A549 (cell line): ENCODE results near the gene GHDC. TPM values are rescaled to one million over a fixed set of nuclear protein-coding genes. Genes with fewer than 3 reads are reported as not detected.

ENCODE experiments used
- ATAC-seq, 2 experiments: fragments of 200-7000 bp in 1 of 2; fragments of >200 bp in 1 of 2; cut with Nextera tagmentation in 1 of 2; cut with Tn5 transposase in 1 of 2; 3 replicates each; pipeline versions ENCODE4 v1.8.0 to v1.9.1; 2018 to 2020; ENCODE audit warnings: mild to moderate bottlenecking in 1 of 2, moderate library complexity in 1 of 2
- CTCF ChIA-PET: fragments of 300-600 bp; sonication (Branson Sonifier 250); formaldehyde crosslinking; extraction: SDS; loops from one replicate; lab custom pipeline; 2021; ENCODE audit warnings: antibody characterized with exemption, inconsistent platforms; lab: Yijun Ruan, JAX
- POLR2A ChIA-PET: fragments of 350-600 bp; formaldehyde crosslinking; extraction: SDS; loops from one replicate; lab custom pipeline; 2021; ENCODE audit warnings: antibody characterized with exemption, inconsistent platforms; lab: Yijun Ruan, JAX
- DNase-seq, 2 experiments: peaks; one replicate each; pipeline versions ENCODE4 v3.0.0 to v3.0.0-alpha.2; 2011 to 2016; ENCODE audit warnings: low read depth in 1 of 2, low spot score in 1 of 2
- FAIRE-seq: peaks from 2 replicates; lab custom pipeline; 2011; peaks lifted over from hg19 to GRCh38; lab: Jason Lieb, UNC
- H3K27ac ChIP-seq, 2 experiments: fragments of >200 bp; sonication (Bioruptor Twin); formaldehyde crosslinking; 3 replicates each; pipeline ENCODE4 v1.5.1; 2016 to 2017
- H3K4me1 ChIP-seq: fragments of >200 bp; sonication (Bioruptor Twin); formaldehyde crosslinking; 3 replicates; pipeline ENCODE4 v1.6.1; 2016
- H3K4me2 ChIP-seq: fragments of >200 bp; sonication (Bioruptor Twin); formaldehyde crosslinking; 3 replicates; pipeline ENCODE4 v1.6.1; 2016
- H3K4me3 ChIP-seq: fragments of >200 bp; sonication (Bioruptor Twin); formaldehyde crosslinking; 3 replicates; pipeline ENCODE4 v1.5.1; 2016
- H3K9me3 ChIP-seq: fragments of >200 bp; sonication (Bioruptor Twin); formaldehyde crosslinking; 3 replicates; pipeline ENCODE4 v1.6.1; 2016
- ATOH8 ChIP-seq: fragments of 250-450 bp; sonication (Bioruptor Pico); IDR thresholded peaks from 2 replicates; pipeline ENCODE4 v1.5.0; 2020; ENCODE audit warnings: low read depth, mild to moderate bottlenecking, moderate library complexity
- CHD2 ChIP-seq: fragments of 150-350 bp; IDR thresholded peaks from 2 replicates; pipeline ENCODE4 v1.6.1; 2014; ENCODE audit warnings: low read length; ENCODE audit not compliant: partially characterized antibody
- E2F6 ChIP-seq: IDR thresholded peaks from 2 replicates; pipeline ENCODE4 v1.6.1; 2012; ENCODE audit warnings: low read depth, borderline replicate concordance
- EHF ChIP-seq: fragments of 250-450 bp; sonication (Bioruptor Pico); IDR thresholded peaks from 2 replicates; pipeline ENCODE4 v1.5.0; 2020; ENCODE audit warnings: mild to moderate bottlenecking
- FOSB ChIP-seq: fragments of 250-450 bp; sonication (Bioruptor Pico); IDR thresholded peaks from 2 replicates; pipeline ENCODE4 v1.5.0; 2020; ENCODE audit warnings: mild to moderate bottlenecking, moderate library complexity
- HDAC2 ChIP-seq: fragments of 200-600 bp; sonication (generic); IDR thresholded peaks from 2 replicates; pipeline ENCODE4 v1.6.1; 2016
- HEYL ChIP-seq: fragments of 250-450 bp; sonication (Bioruptor Pico); IDR thresholded peaks from 2 replicates; pipeline ENCODE4 v1.8.0; 2021; ENCODE audit warnings: mild to moderate bottlenecking, moderate library complexity
- HOXB13 ChIP-seq: fragments of 250-450 bp; sonication (Bioruptor Pico); IDR thresholded peaks from 2 replicates; pipeline ENCODE4 v1.5.0; 2020; ENCODE audit warnings: low read depth, mild to moderate bottlenecking, moderate library complexity
- KDM1A ChIP-seq: fragments of 200-600 bp; sonication (generic); IDR thresholded peaks from 2 replicates; pipeline ENCODE4 v1.6.1; 2016; ENCODE audit warnings: low read depth, mild to moderate bottlenecking
- MAFK ChIP-seq: fragments of 450-650 bp; IDR thresholded peaks from 2 replicates; pipeline ENCODE4 v1.6.1; 2014; ENCODE audit not compliant: partially characterized antibody
- PHF8 ChIP-seq: fragments of 200-600 bp; sonication (generic); IDR thresholded peaks from 2 replicates; pipeline ENCODE4 v1.6.1; 2016; ENCODE audit warnings: low read depth, mild to moderate bottlenecking, antibody characterized with exemption, moderate library complexity, borderline replicate concordance
- POLR2A ChIP-seq: IDR thresholded peaks from 2 replicates; pipeline ENCODE4 v1.6.1; 2012; ENCODE audit warnings: mild to moderate bottlenecking, low read length
- SMC3 ChIP-seq: fragments of >200 bp; sonication (Bioruptor Twin); formaldehyde crosslinking; IDR thresholded peaks from 3 replicates; pipeline ENCODE4 v1.6.1; 2018; ENCODE audit warnings: inconsistent platforms
- TP53 ChIP-seq: fragments of 250-450 bp; sonication (Bioruptor Pico); IDR thresholded peaks from 2 replicates; pipeline ENCODE4 v1.5.0; 2021; ENCODE audit warnings: mild to moderate bottlenecking, moderate library complexity
- ZC3H11A ChIP-seq: fragments of 450-650 bp; IDR thresholded peaks from 2 replicates; pipeline ENCODE4 v1.6.1; 2014; ENCODE audit warnings: antibody characterized with exemption, mild to moderate bottlenecking
- ZFP36 ChIP-seq: fragments of 450-650 bp; IDR thresholded peaks from 2 replicates; pipeline ENCODE4 v1.6.1; 2014; ENCODE audit warnings: borderline replicate concordance; ENCODE audit not compliant: partially characterized antibody
- WGBS: methylation state at CpG from one replicate; pipeline ENCODE4 v1.1.6; 2017; ENCODE audit errors: missing lambda C conversion rate; 5-methylcytosine and 5-hydroxymethylcytosine counted together
- polyA plus RNA-seq, 4 experiments: library from polyadenylated mRNA; depleted of rRNA in 3 of 4; stranded (reverse); fragments of >200 nt; fragmentation: RNase III in 1 of 4; extraction: RNeasy Plus Mini Kit Qiagen cat#74134 plus additional on column Dnase treatment in 1 of 4; gene quantifications; 2 replicates in 3 of 4; 3 replicates in 1 of 4; pipeline ENCODE4 v1.2.3, GENCODE V29; 2011 to 2017

Gene GHDC
- polyA plus RNA-seq, 2 of the 4 experiments (the other 2 are of a cell fraction) = 12.3 to 23.4 TPM

GRCh38 chr17:42192189-42193126 lies 1.8 kb downstream of the GHDC start:
- Histone ChIP-seq H3K4me3 (no peak overlapping the region), H3K4me2 (peak overlapping the region; percentile 88; the same call in 2 of the 3 replicates), H3K27ac (no peak overlapping the region), H3K4me1 (peaks cover 8% of the 10 kb centered on the region; the same call in 2 of the 3 replicates), H3K9me3 (no peaks in the 10 kb centered on the region)
- FAIRE-seq = no peak
- CTCF ChIA-PET = interaction anchor here (0.9 to 6.7 kb wide), 7 partner anchors 9 to 130 kb away, joined by 3 to 76 read pairs (median 5); partner anchors contain the start of genes HCRT and KCNH4
- POLR2A ChIA-PET = no interaction called here
- ATAC-seq = no peak
- 83% methylated on average over 21 of the region's 23 CpGs for WGBS
- no peak for DNase-seq
- TF ChIP-seq HDAC2 (no peak), E2F6 (no peak)

- WGBS = 93% methylated on average over 5 of the region's 5 CpGs
Measured at GRCh38 chr17:42191275-42191608, 3.1 kb downstream of the GHDC start.

GRCh38 chr17:42190491-42191274 lies 3.6 kb downstream of the GHDC start:
- no peak overlapping the region for H3K27ac ChIP-seq
- ATAC-seq (no peak), DNase-seq (no peak), FAIRE-seq (no peak)
- H3K4me1 ChIP-seq = peaks cover 8% of the 10 kb centered on the region; the same call in 2 of the 3 replicates
- H3K4me3 ChIP-seq = no peak overlapping the region
- ChIA-PET POLR2A (interaction anchor here (0.6 kb wide), 1 partner anchor 70 kb away, joined by 3 read pairs; no protein-coding TSS in a partner anchor), CTCF (interaction anchor here (0.8 to 2.5 kb wide), 9 partner anchors 9 to 171 kb away, joined by 3 to 13 read pairs (median 3); partner anchors contain the start of genes KCNH4 and NKIRAS2)
- TF ChIP-seq SMC3 (no peak), KDM1A (no peak), PHF8 (no peak), POLR2A (no peak), HOXB13 (CRISPR knock-in tag) (no peak), FOSB (CRISPR knock-in tag) (no peak)
- H3K9me3 ChIP-seq = no peaks in the 10 kb centered on the region
- H3K4me2 ChIP-seq = no peak overlapping the region
- 73% methylated on average over 12 of the region's 17 CpGs for WGBS

More at GRCh38 chr17:42191275-42191608, 3.1 kb downstream of the GHDC start:
- FAIRE-seq (no peak), DNase-seq (no peak), ATAC-seq (no peak)
- no peak overlapping the region for H3K4me2 ChIP-seq
- TF ChIP-seq ZFP36 = no peak
- TF ChIP-seq MAFK = no peak
- POLR2A ChIA-PET = no interaction called here
- H3K4me3 ChIP-seq = no peak overlapping the region
- peaks cover 8% of the 10 kb centered on the region; the same call in 2 of the 3 replicates for H3K4me1 ChIP-seq
- no peaks in the 10 kb centered on the region for H3K9me3 ChIP-seq
- CTCF ChIA-PET = interaction anchor here (0.9 to 2.5 kb wide), 6 partner anchors 10 to 131 kb away, joined by 3 to 13 read pairs (median 5); partner anchors contain the start of gene KCNH4
- no peak overlapping the region for H3K27ac ChIP-seq

GRCh38 chr17:42189651-42189965 lies 4.7 kb downstream of the GHDC start:
- ChIA-PET POLR2A (no interaction called here), CTCF (interaction anchor here (1.0 to 2.5 kb wide), 6 partner anchors 8 to 170 kb away, joined by 3 to 13 read pairs (median 3); partner anchors contain the start of genes KCNH4 and NKIRAS2)
- H3K4me3 ChIP-seq = no peak overlapping the region
- peaks cover 16% of the 10 kb centered on the region for H3K4me1 ChIP-seq
- H3K9me3 ChIP-seq = no peaks in the 10 kb centered on the region
- DNase-seq (no peak), FAIRE-seq (no peak), ATAC-seq (no peak)
- no peak overlapping the region for H3K27ac ChIP-seq
- TF ChIP-seq FOSB (CRISPR knock-in tag) (no peak), CHD2 (no peak), TP53 (CRISPR knock-in tag) (no peak), ZC3H11A (no peak), ATOH8 (CRISPR knock-in tag) (no peak), MAFK (no peak), ZFP36 (no peak), EHF (no peak), KDM1A (no peak), E2F6 (no peak), HEYL (no peak)
- 93% methylated on average over 2 of the region's 11 CpGs for WGBS
- no peak overlapping the region for H3K4me2 ChIP-seq
